K562 (cell line): ENCODE data around the gene CCKAR. TPM values are rescaled to one million over a fixed set of nuclear protein-coding genes. Genes with fewer than 3 reads are reported as not detected.

Experiments
- ATAC-seq: fragments of 200-7000 bp; cut with Tn5 transposase; 3 replicates; pipeline ENCODE4 v1.9.1; 2020; ENCODE audit warnings: moderate library complexity
- BruUV-seq: library from RNA; stranded (reverse); fragments of 400-500 nt; replicated peaks from 2 replicates; lab custom pipeline; 2021; lab: Mats Ljungman, UMichigan
- CTCF ChIA-PET: fragments of 300-600 bp; formaldehyde crosslinking; extraction: SDS; loops from one replicate; lab custom pipeline; 2021; ENCODE audit warnings: low intra/inter-chr PET ratio; lab: Yijun Ruan, JAX
- POLR2A ChIA-PET: fragments of 300-600, 350-650 bp; sonication (Branson Sonifier 250); formaldehyde crosslinking; extraction: SDS; loops from one replicate; lab custom pipeline; 2021; ENCODE audit warnings: antibody characterized with exemption, inconsistent platforms; lab: Yijun Ruan, JAX
- DNase-seq, 4 experiments: peaks; one replicate each; pipeline versions ENCODE4 v3.0.0 to v3.0.0-alpha.2; 2011 to 2018; ENCODE audit warnings: low spot score in 3 of 4, mixed read lengths in 3 of 4; ENCODE audit errors: extremely low read depth in 1 of 4
- FAIRE-seq: peaks from 2 replicates; lab custom pipeline; 2011; peaks lifted over from hg19 to GRCh38; lab: Jason Lieb, UNC
- H2AFZ ChIP-seq: 2 replicates; pipeline ENCODE4 v1.6.0; 2011; ENCODE audit warnings: low read depth, low read length, control low read depth, inconsistent platforms
- H3K27ac ChIP-seq: fragments of 200-600 bp; 3 replicates; pipeline ENCODE4 v1.8.0; 2011; ENCODE audit warnings: low read depth, mild to moderate bottlenecking, control low read depth, inconsistent platforms, low read length, moderate library complexity, mixed read lengths; ENCODE audit errors: extremely low read depth
- H3K27me3 ChIP-seq, 2 experiments: fragments of 300-600 bp in 1 of 2; 2 replicates in 1 of 2; 3 replicates in 1 of 2; pipeline versions ENCODE4 v1.6.0 to v1.8.0; 2011; ENCODE audit warnings: inconsistent platforms in 2 of 2, low read length in 2 of 2, mild to moderate bottlenecking in 1 of 2, mixed read lengths in 1 of 2, moderate library complexity in 1 of 2; ENCODE audit not compliant: control insufficient read depth in 2 of 2, insufficient read depth in 2 of 2
- H3K36me3 ChIP-seq: fragments of 300-600 bp; 3 replicates; pipeline ENCODE4 v1.8.0; 2011; ENCODE audit warnings: mild to moderate bottlenecking, low read length, inconsistent platforms; ENCODE audit not compliant: control insufficient read depth, insufficient read depth
- H3K4me1 ChIP-seq, 2 experiments: fragments of 200-600 bp in 1 of 2; replicated peaks in 1 of 2; 2 replicates in 1 of 2; 3 replicates in 1 of 2; pipeline versions ENCODE4 v1.5.1 to v1.8.0; 2011; ENCODE audit warnings: inconsistent platforms in 2 of 2, low read length in 2 of 2, mild to moderate bottlenecking in 1 of 2, mixed read lengths in 1 of 2, moderate library complexity in 1 of 2; ENCODE audit not compliant: control insufficient read depth in 2 of 2, insufficient read depth in 2 of 2
- H3K4me2 ChIP-seq: 2 replicates; pipeline ENCODE4 v1.6.1; 2011; ENCODE audit warnings: low read length, control low read depth, inconsistent platforms, mixed read lengths; ENCODE audit not compliant: insufficient read depth
- H3K4me3 ChIP-seq: fragments of 200-600 bp; sonication (generic), shearing (Covaris generic); 2 replicates; pipeline ENCODE4 v1.5.1; 2016; ENCODE audit warnings: control low read depth, inconsistent platforms
- H3K79me2 ChIP-seq: fragments of 200-600 bp; 3 replicates; pipeline ENCODE4 v1.8.0; 2011; ENCODE audit warnings: low read length, inconsistent platforms; ENCODE audit not compliant: control insufficient read depth, insufficient read depth
- H3K9ac ChIP-seq, 2 experiments: 2 replicates each; pipeline versions ENCODE4 v1.6.0 to v1.6.1; 2011; ENCODE audit warnings: low read depth in 2 of 2, low read length in 2 of 2, control low read depth in 1 of 2, inconsistent platforms in 1 of 2, mild to moderate bottlenecking in 1 of 2, mixed read lengths in 1 of 2; ENCODE audit not compliant: insufficient read depth in 1 of 2
- H3K9me1 ChIP-seq: one replicate; pipeline ENCODE4 v1.6.0; 2011; ENCODE audit warnings: inconsistent platforms, mild to moderate bottlenecking, low read length, moderate library complexity; ENCODE audit not compliant: control insufficient read depth, insufficient read depth
- H3K9me3 ChIP-seq: replicated peaks from 2 replicates; pipeline ENCODE4 v1.5.1; 2011; ENCODE audit warnings: low read depth, low read length, inconsistent platforms; ENCODE audit not compliant: control insufficient read depth, insufficient read depth
- H4K20me1 ChIP-seq: replicated peaks from 2 replicates; pipeline ENCODE4 v1.6.1; 2011; ENCODE audit warnings: low read length, inconsistent platforms, mixed read lengths; ENCODE audit not compliant: control insufficient read depth, insufficient read depth
- CHCHD3 ChIP-seq: fragments of 250-450 bp; sonication (Bioruptor Pico); IDR thresholded peaks from 2 replicates; pipeline ENCODE4 v2.1.2; 2022; ENCODE audit warnings: mild to moderate bottlenecking
- EZH2 ChIP-seq: IDR thresholded peaks from 2 replicates; pipeline ENCODE4 v1.6.1; 2012; ENCODE audit warnings: low read depth, mild to moderate bottlenecking, inconsistent platforms, low read length, borderline replicate concordance
- HEY1 ChIP-seq: fragments of 250-450 bp; sonication (Bioruptor Pico); IDR thresholded peaks from 2 replicates; pipeline ENCODE4 v1.5.0; 2020; ENCODE audit warnings: mild to moderate bottlenecking, moderate library complexity, borderline replicate concordance
- POLR2G ChIP-seq: fragments of 200-400 bp; formaldehyde crosslinking; IDR thresholded peaks from 2 replicates; pipeline ENCODE4 v1.6.1; 2017; ENCODE audit warnings: low read depth, mild to moderate bottlenecking, antibody characterized with exemption, low read length, moderate library complexity
- RBM34 ChIP-seq: fragments of 200-400 bp; formaldehyde crosslinking; IDR thresholded peaks from 2 replicates; pipeline ENCODE4 v1.6.1; 2018; ENCODE audit warnings: low read length, borderline replicate concordance; ENCODE audit not compliant: insufficient read depth
- TOE1 ChIP-seq, 2 experiments: fragments of 450-650 bp in 1 of 2; sonication (generic) in 1 of 2; formaldehyde crosslinking in 1 of 2; IDR thresholded peaks; 2 replicates each; pipeline versions ENCODE4 v1.7.1 to v1.8.0; 2016 to 2022; ENCODE audit warnings: borderline replicate concordance in 2 of 2, mild to moderate bottlenecking in 2 of 2, antibody characterized with exemption in 1 of 2, inconsistent platforms in 1 of 2, low read depth in 1 of 2, missing genetic modification reagents in 1 of 2, moderate library complexity in 1 of 2
- ZNF253 ChIP-seq: fragments of 250-450 bp; sonication (Bioruptor Pico); conservative IDR thresholded peaks from 2 replicates; pipeline ENCODE4 v1.6.1; 2021; ENCODE audit warnings: mild to moderate bottlenecking
- WGBS: fragments of 100-300 bp; shearing (Covaris generic); methylation state at CpG from one replicate; pipeline ENCODE4 v1.1.6; 2016; ENCODE audit warnings: low coverage, mixed read lengths; ENCODE audit not compliant: insufficient coverage; ENCODE audit errors: missing lambda C conversion rate; 5-methylcytosine and 5-hydroxymethylcytosine counted together
- in situ Hi-C: fragments of 300-500 bp; cut with MboI; formaldehyde crosslinking; loops from 4 replicates; pipeline ENCODE4 v1.15.0; 2018; ENCODE audit warnings: inconsistent platforms, mixed read lengths
- intact Hi-C: fragments of 100-400 bp; cut with micrococcal nuclease; formaldehyde crosslinking; loops from 2 replicates; pipeline ENCODE4 v1.14.2; 2022
- polyA plus RNA-seq, 8 experiments: library from polyadenylated mRNA; depleted of rRNA in 4 of 8; stranded (reverse) in 5 of 8; unstranded in 3 of 8; fragments of >200 nt; fragmentation: Nextera tagmentation in 2 of 8; fragmentation: Illumina TruSeq in 1 of 8; extraction: Ambion mirVana in 2 of 8; extraction: Trizol in 1 of 8; gene quantifications; 2 replicates each; pipeline versions ENCODE4 v1.2.1 to v1.2.3, GENCODE V29; 2011 to 2014; ENCODE audit warnings: inconsistent platforms in 1 of 8, missing spikeins in 1 of 8
- total RNA-seq, 7 experiments: library from RNA; depleted of rRNA in 6 of 7; stranded (reverse); fragments of >200 nt in 6 of 7; fragmentation: Illumina TruSeq in 2 of 7; extraction: Trizol in 2 of 7; gene quantifications; 2 replicates each; pipeline versions ENCODE4 v1.2.1 to v1.2.3, GENCODE V29; 2011 to 2021; ENCODE audit warnings: low replicate concordance in 1 of 7

Gene CCKAR
- total and polyA plus RNA-seq, 9 of the 15 experiments (the other 6 are each of a cell fraction or from before 2014, with no cell fraction given): not detected

GRCh38 chr4:26462874-26463273, 27.4 kb downstream of the CCKAR start:
- no TSS peak for BruUV-seq
- CTCF ChIA-PET: no interaction called here

More at GRCh38 chr4:26462874-26463273, 27.4 kb downstream of the CCKAR start:
- no peak for ATAC-seq
- no peaks in the 10 kb centered on the region for H3K4me1 ChIP-seq
- H3K36me3 ChIP-seq: no peaks in the 10 kb centered on the region
- H3K27me3 ChIP-seq: peaks cover 15 to 30% of the 10 kb centered on the region in 2 experiments; a peak in 4 of 5 replicates
- no peak overlapping the region for H2AFZ ChIP-seq
- no peak overlapping the region for H3K9ac ChIP-seq
- POLR2A ChIA-PET: interaction anchor here (0.6 to 0.7 kb wide), 2 partner anchors 56 to 1009 kb away, joined by 3 to 5 read pairs; no protein-coding TSS in a partner anchor
- TF ChIP-seq POLR2G: no peak
- no peak for TF ChIP-seq EZH2
- no peak for TF ChIP-seq ZNF253 (CRISPR knock-in tag)
- TF ChIP-seq CHCHD3 (CRISPR knock-in tag): no peak
- TF ChIP-seq HEY1 (CRISPR knock-in tag): no peak
- TF ChIP-seq RBM34: no peak
- TF ChIP-seq TOE1 (IDR thresholded peaks at IDR 0.05; ENCODE audit: borderline replicate concordance): no peak
- no peak for TF ChIP-seq TOE1 (CRISPR knock-in tag; IDR thresholded peaks at IDR 0.05; ENCODE audit: borderline replicate concordance, low read depth)
- TF ChIP-seq, all 486 proteins: peak for 0
- in situ Hi-C loops (loop anchor here (5.0 kb wide), 1 partner anchor 244 kb away; no protein-coding TSS in a partner anchor), intact Hi-C loops (no loop called here)
- no peaks in the 10 kb centered on the region for H4K20me1 ChIP-seq
- no peak overlapping the region for H3K4me3 ChIP-seq
- H3K9me3 ChIP-seq: peaks cover 4% of the 10 kb centered on the region
- no peaks in the 10 kb centered on the region for H3K79me2 ChIP-seq
- FAIRE-seq (no peak), DNase-seq (no peak)
- H3K4me2 ChIP-seq: no peak overlapping the region
- no peaks in the 10 kb centered on the region for H3K9me1 ChIP-seq
- H3K27ac ChIP-seq: no peak overlapping the region
- 0% methylated on average over 2 of the region's 2 CpGs for WGBS
